ENCODE data around the gene UTP15.

UTP15 gene

DNA sequence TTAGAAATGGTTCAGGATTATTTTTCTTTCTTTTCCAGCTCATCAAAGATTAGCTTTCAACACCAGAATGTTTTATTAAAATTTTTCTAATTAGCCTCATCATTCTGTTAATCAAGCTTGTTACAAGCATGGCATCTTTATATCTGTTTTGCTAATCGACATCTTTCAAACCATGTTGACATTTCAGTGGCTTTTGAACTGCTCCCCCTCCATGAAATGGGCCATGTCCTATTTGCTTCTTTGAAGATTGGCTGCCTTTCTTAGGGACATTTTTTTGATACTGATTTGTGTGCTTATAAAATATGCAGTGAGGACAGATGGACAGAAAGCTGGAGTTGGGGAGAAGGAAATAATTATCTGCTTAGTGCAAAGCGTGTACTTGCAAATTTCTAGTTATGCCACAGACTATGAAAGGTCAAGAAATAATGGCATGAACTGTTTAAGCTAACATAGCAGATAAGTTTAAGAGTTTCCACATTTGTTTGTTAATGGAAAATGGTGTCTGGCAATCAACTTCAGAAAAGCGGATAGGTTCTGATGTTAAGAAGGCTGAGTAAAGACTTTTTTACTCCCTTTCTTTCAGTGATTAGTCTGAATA lies 39.8 kb upstream of the UTP15 start:
- no peak overlapping the region for H3K9ac ChIP-seq
- H3K4me2 ChIP-seq: no peak overlapping the region
- no peak overlapping the region for H3K27ac ChIP-seq
- H3K79me2 ChIP-seq (ENCODE audit: insufficient read depth, low read depth): no peaks in the 10 kb centered on the region
- H3K4me1 ChIP-seq (ENCODE audit: low read depth, poor library complexity, severe bottlenecking): no peaks in the 10 kb centered on the region
- no peaks in the 10 kb centered on the region for H3K36me3 ChIP-seq (ENCODE audit: insufficient read depth)
- TF ChIP-seq, protein P1, sequence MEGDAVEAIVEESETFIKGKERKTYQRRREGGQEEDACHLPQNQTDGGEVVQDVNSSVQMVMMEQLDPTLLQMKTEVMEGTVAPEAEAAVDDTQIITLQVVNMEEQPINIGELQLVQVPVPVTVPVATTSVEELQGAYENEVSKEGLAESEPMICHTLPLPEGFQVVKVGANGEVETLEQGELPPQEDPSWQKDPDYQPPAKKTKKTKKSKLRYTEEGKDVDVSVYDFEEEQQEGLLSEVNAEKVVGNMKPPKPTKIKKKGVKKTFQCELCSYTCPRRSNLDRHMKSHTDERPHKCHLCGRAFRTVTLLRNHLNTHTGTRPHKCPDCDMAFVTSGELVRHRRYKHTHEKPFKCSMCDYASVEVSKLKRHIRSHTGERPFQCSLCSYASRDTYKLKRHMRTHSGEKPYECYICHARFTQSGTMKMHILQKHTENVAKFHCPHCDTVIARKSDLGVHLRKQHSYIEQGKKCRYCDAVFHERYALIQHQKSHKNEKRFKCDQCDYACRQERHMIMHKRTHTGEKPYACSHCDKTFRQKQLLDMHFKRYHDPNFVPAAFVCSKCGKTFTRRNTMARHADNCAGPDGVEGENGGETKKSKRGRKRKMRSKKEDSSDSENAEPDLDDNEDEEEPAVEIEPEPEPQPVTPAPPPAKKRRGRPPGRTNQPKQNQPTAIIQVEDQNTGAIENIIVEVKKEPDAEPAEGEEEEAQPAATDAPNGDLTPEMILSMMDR (conservative IDR thresholded peaks at IDR 0.05; ENCODE audit: low read depth, low read length): no peak
- no peaks in the 10 kb centered on the region for H3K27me3 ChIP-seq (ENCODE audit: insufficient read depth, low read depth)
- no peak overlapping the region for H3K4me3 ChIP-seq (IDR thresholded peaks at IDR 0.05; ENCODE audit: insufficient read depth, low read depth, low read length)
- no peaks in the 10 kb centered on the region for H4K20me1 ChIP-seq (ENCODE audit: insufficient read depth)
- no peak overlapping the region for H2AFZ ChIP-seq (ENCODE audit: low read depth)

DNA sequence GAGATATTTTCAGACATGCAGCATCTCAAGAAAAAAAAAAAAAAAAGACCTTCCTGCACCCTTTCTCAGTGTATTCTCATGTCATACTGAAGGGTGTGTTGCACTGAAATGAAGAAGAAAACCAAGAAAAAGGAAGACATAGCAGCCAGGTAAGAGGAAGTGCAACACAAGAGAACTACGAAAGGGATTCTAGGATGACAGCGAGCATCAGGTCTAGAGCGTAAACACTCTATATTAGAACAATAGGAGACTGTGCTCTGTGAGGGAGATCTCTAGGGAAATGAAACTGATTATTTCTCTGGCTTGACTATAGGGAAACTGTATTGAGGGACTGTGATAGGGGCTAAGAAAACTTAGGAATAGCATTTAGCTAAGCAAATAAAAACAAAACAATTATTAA lies 37.3 kb upstream of the UTP15 start:
- H3K27ac ChIP-seq: no peak overlapping the region
- no peak overlapping the region for H2AFZ ChIP-seq (ENCODE audit: low read depth)
- H3K4me2 ChIP-seq: no peak overlapping the region

DNA sequence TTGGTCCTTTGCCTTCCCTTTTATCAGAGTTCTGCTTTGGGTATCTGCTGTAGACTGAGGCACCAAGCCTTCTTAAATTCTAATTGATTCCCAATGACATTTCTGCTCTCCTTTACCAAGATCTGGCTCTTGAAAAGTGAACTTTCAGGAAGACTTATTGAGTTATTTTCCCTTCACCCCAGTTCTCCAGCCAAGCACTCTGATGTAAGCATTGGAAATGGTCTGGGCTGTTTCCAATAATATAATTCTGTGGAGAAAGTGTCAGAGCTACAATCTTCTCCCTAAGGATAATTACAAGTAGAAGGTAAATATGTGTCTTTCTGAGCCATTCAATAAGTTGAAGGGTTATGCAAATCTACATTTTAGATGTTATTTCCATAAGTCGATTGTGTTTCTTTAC lies 36.5 kb upstream of the UTP15 start:
- Histone ChIP-seq H3K27ac (no peak overlapping the region), H3K27me3 (ENCODE audit: insufficient read depth, low read depth) (no peaks in the 10 kb centered on the region), H3K9ac (no peak overlapping the region), H3K4me3 (IDR thresholded peaks at IDR 0.05; ENCODE audit: insufficient read depth, low read depth, low read length) (no peak overlapping the region), H4K20me1 (ENCODE audit: insufficient read depth) (no peaks in the 10 kb centered on the region), H3K4me1 (ENCODE audit: low read depth, poor library complexity, severe bottlenecking) (no peaks in the 10 kb centered on the region), H3K4me2 (no peak overlapping the region), H3K36me3 (ENCODE audit: insufficient read depth) (no peaks in the 10 kb centered on the region), H3K79me2 (ENCODE audit: insufficient read depth, low read depth) (no peaks in the 10 kb centered on the region), H2AFZ (ENCODE audit: low read depth) (no peak overlapping the region)
- TF ChIP-seq, protein P1 (conservative IDR thresholded peaks at IDR 0.05; ENCODE audit: low read depth, low read length): no peak

More for the DNA sequence above, 37.3 kb upstream of the UTP15 start:
- no peaks in the 10 kb centered on the region for H3K79me2 ChIP-seq (ENCODE audit: insufficient read depth, low read depth)
- H3K36me3 ChIP-seq (ENCODE audit: insufficient read depth): no peaks in the 10 kb centered on the region
- H4K20me1 ChIP-seq (ENCODE audit: insufficient read depth): no peaks in the 10 kb centered on the region
- H3K27me3 ChIP-seq (ENCODE audit: insufficient read depth, low read depth): no peaks in the 10 kb centered on the region
- no peaks in the 10 kb centered on the region for H3K4me1 ChIP-seq (ENCODE audit: low read depth, poor library complexity, severe bottlenecking)
- no peak overlapping the region for H3K4me3 ChIP-seq (IDR thresholded peaks at IDR 0.05; ENCODE audit: insufficient read depth, low read depth, low read length)
- H3K9ac ChIP-seq: no peak overlapping the region
- TF ChIP-seq, protein P1 (conservative IDR thresholded peaks at IDR 0.05; ENCODE audit: low read depth, low read length): no peak

DNA sequence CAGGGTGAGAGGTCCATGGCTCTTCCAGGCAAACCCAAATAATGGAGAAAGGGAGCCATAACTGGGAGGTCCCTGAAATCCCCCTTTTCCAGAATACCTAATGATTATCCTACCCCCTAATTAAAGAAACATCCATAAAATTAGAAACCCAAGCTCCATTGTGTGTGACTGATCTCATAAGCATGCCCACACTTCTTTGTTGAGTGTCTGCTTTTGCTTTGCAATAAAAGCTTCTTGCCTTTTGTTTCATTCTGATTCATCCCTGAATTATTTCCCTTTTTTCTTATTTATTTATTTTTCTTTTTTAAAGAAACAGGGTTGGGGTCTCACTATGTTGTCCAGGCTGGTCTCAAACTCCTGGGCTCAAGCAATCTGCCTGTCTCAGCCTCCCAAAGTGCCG lies 34.2 kb upstream of the UTP15 start:
- H3K36me3 ChIP-seq (ENCODE audit: insufficient read depth): no peaks in the 10 kb centered on the region
- no peak overlapping the region for H3K27ac ChIP-seq
- no peak overlapping the region for H3K4me2 ChIP-seq
- H4K20me1 ChIP-seq (ENCODE audit: insufficient read depth): no peaks in the 10 kb centered on the region
- no peak overlapping the region for H3K4me3 ChIP-seq (IDR thresholded peaks at IDR 0.05; ENCODE audit: insufficient read depth, low read depth, low read length)
- H2AFZ ChIP-seq (ENCODE audit: low read depth): no peak overlapping the region
- no peaks in the 10 kb centered on the region for H3K27me3 ChIP-seq (ENCODE audit: insufficient read depth, low read depth)
- TF ChIP-seq, protein P1 (conservative IDR thresholded peaks at IDR 0.05; ENCODE audit: low read depth, low read length): no peak
- H3K9ac ChIP-seq: no peak overlapping the region
- no peaks in the 10 kb centered on the region for H3K4me1 ChIP-seq (ENCODE audit: low read depth, poor library complexity, severe bottlenecking)
- H3K79me2 ChIP-seq (ENCODE audit: insufficient read depth, low read depth): no peaks in the 10 kb centered on the region

Measured in KMS-11 (cell line).